Fibroblast of villous mesenchyme (primary cell): ENCODE results near the gene TFAP2A. TPM values are rescaled to one million over a fixed set of nuclear protein-coding genes. Genes with fewer than 3 reads are reported as not detected.

Experiments used
- DNase-seq: peaks from one replicate; pipeline ENCODE4 v3.0.0-alpha.2; 2010; ENCODE audit warnings: low read depth
- H3K4me3 ChIP-seq: 2 replicates; pipeline ENCODE4 v1.5.1; 2011; ENCODE audit warnings: low read depth, mild to moderate bottlenecking, low read length
- CTCF ChIP-seq: IDR thresholded peaks from 2 replicates; pipeline ENCODE4 v1.5.1; 2012; ENCODE audit warnings: low read depth, mild to moderate bottlenecking, low read length; ENCODE audit not compliant: insufficient read depth
- total RNA-seq: library from RNA; depleted of rRNA; stranded (reverse); fragments of >200 nt; gene quantifications from 2 replicates; pipeline ENCODE4 v1.2.3, GENCODE V29; 2012

Gene TFAP2A
- total RNA-seq, 1 donor, result 13.8 TPM

GRCh38 chr6:10398446-10399218 lies 16.2 kb downstream of the TFAP2A start:
- no peak for DNase-seq
- TF ChIP-seq CTCF, result no peak

GRCh38 chr6:10397756-10398445 lies 17.0 kb downstream of the TFAP2A start:
- DNase-seq, result no peak
- no peak overlapping the region for H3K4me3 ChIP-seq
- no peak for TF ChIP-seq CTCF

More at GRCh38 chr6:10398446-10399218, 16.2 kb downstream of the TFAP2A start:
- no peak overlapping the region for H3K4me3 ChIP-seq

- no peak for TF ChIP-seq CTCF
- no peak for DNase-seq
These were observed 18.1 kb downstream of the TFAP2A start for GRCh38 chr6:10396785-10397184.

GRCh38 chr6:10395704-10396546 lies 18.9 kb downstream of the TFAP2A start:
- H3K4me3 ChIP-seq, result no peak overlapping the region
- TF ChIP-seq CTCF, result no peak
- no peak for DNase-seq

More at GRCh38 chr6:10396785-10397184, 18.1 kb downstream of the TFAP2A start:
- no peak overlapping the region for H3K4me3 ChIP-seq

GRCh38 chr6:10395171-10395703 lies 19.6 kb downstream of the TFAP2A start:
- DNase-seq, result no peak
- no peak overlapping the region for H3K4me3 ChIP-seq
- no peak for TF ChIP-seq CTCF

GRCh38 chr6:10393544-10394225 lies 21.2 kb downstream of the TFAP2A start:
- TF ChIP-seq CTCF, result no peak

More at GRCh38 chr6:10393544-10394225, 21.2 kb downstream of the TFAP2A start:
- no peak for DNase-seq
- no peak overlapping the region for H3K4me3 ChIP-seq
